ENCODE results near the gene FAM221B. TPM values are rescaled to one million over a fixed set of nuclear protein-coding genes. Genes with fewer than 3 reads are reported as not detected.

Gene FAM221B
- total RNA-seq, 2 experiments from 2014 or later: not detected

DNA sequence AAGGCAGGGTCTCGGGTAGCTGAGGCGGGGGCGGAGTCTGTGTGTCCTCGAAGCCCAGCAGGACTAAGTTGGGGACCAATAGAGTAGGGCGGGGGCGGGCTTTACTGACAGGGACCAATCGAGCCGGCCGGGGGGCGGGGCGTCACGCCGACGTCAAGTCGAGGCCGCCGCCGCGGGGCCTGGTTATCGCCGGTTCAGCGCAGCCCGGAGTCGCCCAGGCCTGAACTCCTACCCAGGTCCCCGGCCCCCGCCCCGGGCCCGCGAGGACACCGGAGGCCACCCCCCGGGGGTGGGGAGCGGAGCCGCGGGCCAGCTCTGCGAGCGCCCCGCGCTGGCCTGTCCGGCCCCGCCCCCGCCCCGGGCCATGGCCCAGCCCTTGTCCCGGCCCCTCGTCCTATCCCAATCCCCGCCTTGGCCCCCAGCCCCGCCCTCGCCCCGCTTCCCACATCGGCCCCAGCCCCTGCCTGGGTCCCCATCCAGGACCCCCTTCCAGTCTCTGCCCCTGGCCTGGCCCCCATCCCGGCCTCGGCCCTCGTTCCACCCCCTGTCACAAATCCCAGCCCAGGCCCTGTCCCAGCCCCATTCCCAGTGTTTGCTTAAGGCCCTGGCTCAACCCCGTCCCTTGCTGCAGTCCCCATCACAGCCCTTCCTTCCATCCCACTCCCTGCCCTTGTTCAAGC, 692 bp upstream of the FAM221B start, which contains the start of gene TMEM8B:
TSS of gene TMEM8B (plus strand) at position 145 of the 680 bp plus-strand sequence. CDS start at position 365, 220 bp downstream.
- no peaks in the 10 kb centered on the region for H3K9me3 Mint-ChIP-seq
- ChIA-PET POLR2A (interaction anchor here (1.1 kb wide), 1 partner anchor 15 kb away, joined by 5 read pairs; the partner anchor contains the start of gene HINT2), CTCF (interaction anchor here (0.7 to 1.7 kb wide), 2 partner anchors 16 to 40 kb away, joined by 3 to 4 read pairs; no protein-coding TSS in a partner anchor)
- peak within 1 kb of the TSS; percentile 89 for H3K27ac Mint-ChIP-seq
- H3K27me3 Mint-ChIP-seq: peaks cover 3% of the 10 kb centered on the region
- peak; percentile 95 for DNase-seq
- no peaks in the 10 kb centered on the region for H3K36me3 Mint-ChIP-seq (ENCODE audit: low read depth)
- peaks cover 32% of the 10 kb centered on the region for H3K4me1 Mint-ChIP-seq
- peak within 1 kb of the TSS; percentile 91 for H3K4me3 Mint-ChIP-seq

DNA sequence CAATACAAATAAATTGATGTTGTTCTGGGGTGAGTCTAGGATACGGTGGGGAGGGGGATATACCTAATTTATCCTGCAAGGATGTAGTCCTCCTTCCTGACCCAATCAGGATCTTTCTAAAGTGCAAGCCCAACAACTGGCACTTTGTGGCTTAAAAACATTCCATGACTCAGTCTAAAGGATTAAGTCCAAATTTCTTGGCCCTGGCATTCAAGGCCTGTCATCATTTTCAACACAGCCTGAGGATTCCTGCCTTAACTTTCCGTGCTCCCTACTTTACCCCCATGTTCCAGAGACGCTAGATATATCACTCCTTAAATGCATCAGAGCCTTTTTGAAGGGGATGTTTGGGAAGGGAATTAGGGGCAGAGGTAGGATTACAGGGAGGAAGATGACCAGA, 1.0 kb downstream of the FAM221B start:
- peaks cover 26% of the 10 kb centered on the region for H3K4me1 Mint-ChIP-seq
- POLR2A ChIA-PET: no interaction called here
- no peaks in the 10 kb centered on the region for H3K36me3 Mint-ChIP-seq (ENCODE audit: low read depth)
- H3K27ac Mint-ChIP-seq: no peak overlapping the region
- H3K9me3 Mint-ChIP-seq: no peaks in the 10 kb centered on the region
- no peak for DNase-seq
- peaks cover 5% of the 10 kb centered on the region for H3K27me3 Mint-ChIP-seq
- H3K4me3 Mint-ChIP-seq: peak overlapping the region; percentile 91
- CTCF ChIA-PET: no interaction called here

DNA sequence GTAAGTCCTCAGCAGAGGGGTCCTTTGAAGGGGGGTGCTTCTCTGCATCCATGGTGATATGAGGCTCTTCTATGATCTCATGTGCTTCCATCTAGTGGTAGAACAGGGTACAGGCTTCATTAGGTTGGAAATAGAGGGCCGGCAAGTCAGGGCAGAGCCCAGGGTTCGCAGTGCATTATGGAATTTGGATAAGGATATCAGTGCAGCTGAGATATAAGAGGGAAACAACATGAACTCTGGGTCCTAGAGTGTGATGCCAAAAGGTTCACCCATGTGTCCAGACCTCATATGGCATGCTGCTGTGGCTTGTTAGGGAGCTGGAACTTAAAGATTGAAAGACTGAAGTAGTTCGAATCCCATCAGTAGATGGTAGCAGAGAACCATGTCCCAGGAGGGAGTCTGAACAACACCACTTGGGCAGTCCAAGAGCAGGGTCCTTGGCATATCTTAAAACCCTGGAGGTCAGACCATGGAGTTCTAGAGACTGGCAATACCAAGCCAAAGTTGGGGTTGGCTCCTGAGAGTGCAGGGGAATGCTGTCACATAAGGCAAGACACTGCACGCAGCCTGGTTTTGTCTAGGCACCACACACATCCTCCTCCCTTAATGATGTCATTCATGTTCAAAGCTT, 2.3 kb downstream of the FAM221B start:
- no peaks in the 10 kb centered on the region for H3K9me3 Mint-ChIP-seq
- no peak overlapping the region for H3K27ac Mint-ChIP-seq
- no peak overlapping the region for H3K4me3 Mint-ChIP-seq
- H3K4me1 Mint-ChIP-seq: peaks cover 26% of the 10 kb centered on the region
- H3K36me3 Mint-ChIP-seq (ENCODE audit: low read depth): no peaks in the 10 kb centered on the region
- CTCF ChIA-PET: interaction anchor here (0.6 to 1.7 kb wide), 16 partner anchors 8 to 709 kb away, joined by 3 to 12 read pairs (median 4); partner anchors contain the start of genes HINT2 and SPAG8
- DNase-seq: peak; percentile 52
- H3K27me3 Mint-ChIP-seq: peaks cover 5% of the 10 kb centered on the region
- POLR2A ChIA-PET: no interaction called here

DNA sequence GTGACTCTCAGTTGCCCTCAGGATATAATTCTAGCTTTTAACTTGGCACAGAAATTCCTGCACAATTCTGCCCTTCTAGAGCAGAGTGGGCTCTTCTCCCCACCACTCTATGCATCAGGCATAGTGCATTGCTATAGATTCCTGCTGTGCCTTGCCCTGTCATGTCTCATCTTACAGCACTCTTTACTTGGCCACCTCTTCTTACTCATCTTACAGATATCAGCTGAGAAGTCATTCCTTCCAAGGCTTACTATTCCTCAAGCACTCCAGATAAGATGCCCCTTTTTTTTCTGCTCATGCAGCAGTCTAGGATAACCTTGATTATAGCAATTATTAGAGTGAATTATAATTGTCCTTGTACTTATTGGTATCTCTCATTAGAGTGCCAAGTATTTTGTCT, 5.6 kb downstream of the FAM221B start:
- POLR2A ChIA-PET: no interaction called here
- no peaks in the 10 kb centered on the region for H3K9me3 Mint-ChIP-seq
- CTCF ChIA-PET: interaction anchor here (1.3 kb wide), 1 partner anchor 25 kb away, joined by 3 read pairs; no protein-coding TSS in a partner anchor
- DNase-seq: no peak
- H3K36me3 Mint-ChIP-seq (ENCODE audit: low read depth): no peaks in the 10 kb centered on the region
- peaks cover 12% of the 10 kb centered on the region for H3K4me1 Mint-ChIP-seq
- no peak overlapping the region for H3K27ac Mint-ChIP-seq
- H3K4me3 Mint-ChIP-seq: no peak overlapping the region
- peaks cover 8% of the 10 kb centered on the region for H3K27me3 Mint-ChIP-seq

DNA sequence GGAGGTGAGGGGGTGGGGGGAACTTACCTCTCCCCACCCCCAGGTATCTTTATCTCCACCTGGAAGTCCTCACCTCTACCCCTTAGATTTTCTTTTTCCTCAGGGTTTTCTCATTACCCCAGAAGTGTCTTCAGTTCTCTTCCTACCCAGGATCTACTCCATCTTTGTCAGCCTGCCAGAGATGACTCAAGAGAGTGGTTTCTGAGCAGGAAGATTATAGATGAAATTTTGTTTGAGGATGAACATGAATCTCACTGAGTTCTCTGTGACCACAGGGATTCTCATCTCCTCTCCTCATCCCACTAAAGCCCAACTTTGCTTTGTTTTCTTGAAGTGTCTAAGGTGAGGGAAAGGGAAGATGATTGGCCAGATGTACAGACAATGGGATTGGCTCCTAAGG, 8.5 kb downstream of the FAM221B start:
- POLR2A ChIA-PET: no interaction called here
- Mint-ChIP-seq H3K4me3 (no peak overlapping the region), H3K9me3 (no peaks in the 10 kb centered on the region), H3K27ac (no peak overlapping the region), H3K36me3 (ENCODE audit: low read depth) (no peaks in the 10 kb centered on the region), H3K4me1 (peaks cover 5% of the 10 kb centered on the region), H3K27me3 (peaks cover 15% of the 10 kb centered on the region)
- CTCF ChIA-PET: interaction anchor here (0.8 to 1.3 kb wide), 2 partner anchors 16 to 91 kb away, joined by 4 read pairs; no protein-coding TSS in a partner anchor
- DNase-seq: no peak

DNA sequence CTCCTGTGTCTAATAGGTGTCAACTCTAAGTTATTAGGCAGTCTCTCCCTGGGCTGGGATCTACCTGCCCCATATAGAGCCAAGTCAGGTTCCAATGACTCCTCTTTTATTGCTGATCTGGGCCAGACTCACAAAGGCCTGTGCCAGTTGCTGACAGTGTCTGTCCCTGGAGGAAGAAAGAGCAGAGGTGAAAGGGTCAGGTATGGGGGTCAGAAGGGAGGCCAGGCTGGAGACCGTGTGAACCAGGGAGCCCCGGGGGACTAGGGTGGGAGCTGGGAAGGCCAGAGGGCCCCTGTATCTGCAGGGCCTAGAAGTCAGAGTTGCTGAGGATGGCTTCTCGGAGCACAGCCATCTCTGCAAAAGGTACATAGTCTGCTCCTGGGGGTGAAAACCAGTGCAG, 10.2 kb downstream of the FAM221B start:
- H3K4me3 Mint-ChIP-seq: no peak overlapping the region
- peaks cover 15% of the 10 kb centered on the region for H3K27me3 Mint-ChIP-seq
- ChIA-PET POLR2A (no interaction called here), CTCF (no interaction called here)
- H3K4me1 Mint-ChIP-seq: peaks cover 16% of the 10 kb centered on the region
- DNase-seq: no peak
- no peaks in the 10 kb centered on the region for H3K9me3 Mint-ChIP-seq
- no peak overlapping the region for H3K27ac Mint-ChIP-seq
- H3K36me3 Mint-ChIP-seq (ENCODE audit: low read depth): peaks cover 4% of the 10 kb centered on the region

DNA sequence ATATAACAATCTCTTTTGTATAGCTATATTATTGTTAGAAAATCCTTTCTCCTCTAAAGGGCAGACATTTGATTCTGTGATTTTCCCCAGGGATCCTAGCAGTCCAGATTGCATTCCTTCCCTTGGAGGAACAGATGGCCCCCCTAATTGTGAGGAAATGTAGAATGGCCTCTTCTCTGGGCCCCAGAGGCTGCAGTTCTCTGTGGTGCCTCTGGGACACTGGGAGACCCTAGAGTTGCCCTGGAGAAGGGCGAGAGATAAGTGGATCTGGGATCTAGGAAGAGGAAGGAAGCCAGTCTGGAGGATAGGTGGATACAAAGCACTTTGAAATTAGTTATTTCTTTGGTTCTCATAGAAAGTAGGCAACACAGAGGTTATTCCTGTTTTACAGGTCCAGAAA, 11.8 kb downstream of the FAM221B start:
- Mint-ChIP-seq H3K36me3 (ENCODE audit: low read depth) (peaks cover 4% of the 10 kb centered on the region), H3K9me3 (no peaks in the 10 kb centered on the region), H3K27ac (no peak overlapping the region), H3K27me3 (peaks cover 13% of the 10 kb centered on the region), H3K4me3 (no peak overlapping the region), H3K4me1 (peaks cover 32% of the 10 kb centered on the region)
- DNase-seq: no peak
- ChIA-PET POLR2A (no interaction called here), CTCF (interaction anchor here (1.0 to 1.3 kb wide), 2 partner anchors 10 to 159 kb away, joined by 3 to 4 read pairs; partner anchors contain the start of gene RMRP)

DNA sequence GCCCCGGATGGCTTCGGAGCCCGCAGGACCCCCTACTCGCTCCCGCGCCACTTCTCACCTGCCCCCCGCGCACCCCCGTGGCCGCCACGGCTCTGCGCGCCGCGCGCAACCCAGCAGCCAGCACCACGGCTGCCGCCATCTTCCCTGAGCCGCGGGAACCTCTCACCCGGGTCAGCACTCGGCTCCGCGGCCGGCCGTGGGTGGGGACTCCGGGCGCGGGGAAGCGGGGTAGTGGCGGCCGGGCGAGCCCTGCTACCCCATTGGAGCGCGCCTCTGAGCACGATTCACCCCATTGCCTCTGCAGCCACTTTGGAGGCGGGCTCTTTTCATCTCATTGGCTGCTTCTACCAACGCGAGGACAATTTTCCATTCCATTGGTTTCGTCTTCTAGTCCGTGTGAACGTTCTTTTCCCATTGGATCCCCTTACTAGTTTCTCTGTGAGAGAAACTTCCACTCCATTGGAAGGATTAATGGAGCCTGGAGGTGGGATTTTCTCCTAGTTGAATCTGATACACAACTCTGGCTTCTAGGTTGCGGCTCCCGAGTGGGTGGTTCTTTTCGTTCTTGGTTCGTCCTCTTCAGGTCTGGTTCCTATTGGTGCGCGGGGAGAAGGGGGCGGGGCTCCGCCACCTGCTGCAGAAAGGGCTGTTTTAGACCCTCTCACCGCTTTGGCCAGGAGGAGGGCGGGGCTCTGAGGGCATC, 13.5 kb downstream of the FAM221B start, which contains the start of gene HINT2:
TSS of gene HINT2 (minus strand) at position 202 of the 703 bp plus-strand sequence. CDS start at position 139, 63 bp downstream.
- peak; percentile 99 for DNase-seq
- peaks cover 4% of the 10 kb centered on the region for H3K36me3 Mint-ChIP-seq (ENCODE audit: low read depth)
- H3K27ac Mint-ChIP-seq: peak within 1 kb of the TSS; percentile 95
- peaks cover 13% of the 10 kb centered on the region for H3K27me3 Mint-ChIP-seq
- H3K9me3 Mint-ChIP-seq: no peaks in the 10 kb centered on the region
- peak within 1 kb of the TSS; percentile 86 for H3K4me3 Mint-ChIP-seq
- peaks cover 43% of the 10 kb centered on the region for H3K4me1 Mint-ChIP-seq
- CTCF ChIA-PET: interaction anchor here (0.6 to 5.5 kb wide), 6 partner anchors 9 to 1660 kb away, joined by 3 to 34 read pairs (median 4); partner anchors contain the start of gene NPR2
- POLR2A ChIA-PET: interaction anchor here (0.7 to 1.2 kb wide), 2 partner anchors 14 to 376 kb away, joined by 3 to 5 read pairs; partner anchors contain the start of genes CLTA, FAM221B and TMEM8B

DNA sequence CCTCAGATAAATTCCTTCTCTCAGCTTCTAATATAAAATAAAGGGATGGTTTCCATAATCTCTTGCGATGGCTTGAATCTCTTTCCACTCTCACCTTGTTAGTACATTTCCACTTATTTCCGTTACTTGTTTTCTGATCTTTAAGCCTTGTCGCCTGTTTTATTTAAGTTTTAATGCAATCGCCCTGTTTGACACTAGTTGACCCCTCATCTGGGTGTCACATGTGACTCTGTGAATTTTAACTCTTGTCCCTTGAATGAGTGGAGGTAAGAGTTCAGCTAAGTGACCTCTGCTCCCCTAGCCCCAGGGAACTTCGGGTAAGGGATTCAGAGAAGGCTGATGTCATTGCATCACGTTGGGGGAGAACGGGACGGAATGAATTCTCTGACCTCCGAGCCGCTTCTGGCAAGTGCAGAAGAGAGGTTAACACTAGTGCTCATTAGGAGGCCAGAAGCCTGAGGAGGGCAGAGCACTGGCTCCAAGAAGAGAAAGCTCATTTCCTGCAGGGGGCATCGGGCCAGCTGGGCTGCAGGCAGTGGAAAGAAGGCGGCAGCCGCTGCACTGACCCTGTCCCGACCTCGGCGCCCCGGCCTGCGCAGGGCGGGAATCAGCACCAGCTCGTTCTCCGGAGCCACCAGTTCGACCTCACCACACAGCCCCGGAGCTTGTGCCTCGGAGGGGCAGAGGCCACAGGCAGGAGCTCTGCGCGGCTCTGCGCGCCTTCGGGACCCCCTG, 14.3 kb downstream of the FAM221B start:
- Mint-ChIP-seq H3K27me3 (peaks cover 13% of the 10 kb centered on the region), H3K36me3 (ENCODE audit: low read depth) (peaks cover 4% of the 10 kb centered on the region), H3K27ac (peak overlapping the region; percentile 95), H3K4me1 (peaks cover 43% of the 10 kb centered on the region), H3K4me3 (peak overlapping the region; percentile 86), H3K9me3 (no peaks in the 10 kb centered on the region)
- peak; percentile 50 for DNase-seq
- CTCF ChIA-PET: interaction anchor here (0.6 to 5.5 kb wide), 8 partner anchors 8 to 1659 kb away, joined by 3 to 34 read pairs (median 4); partner anchors contain the start of genes FAM221B, NPR2 and TMEM8B
- POLR2A ChIA-PET: interaction anchor here (0.7 to 1.2 kb wide), 3 partner anchors 15 to 377 kb away, joined by 3 to 5 read pairs (median 4); partner anchors contain the start of genes CLTA, CREB3, FAM221B and TLN1

DNA sequence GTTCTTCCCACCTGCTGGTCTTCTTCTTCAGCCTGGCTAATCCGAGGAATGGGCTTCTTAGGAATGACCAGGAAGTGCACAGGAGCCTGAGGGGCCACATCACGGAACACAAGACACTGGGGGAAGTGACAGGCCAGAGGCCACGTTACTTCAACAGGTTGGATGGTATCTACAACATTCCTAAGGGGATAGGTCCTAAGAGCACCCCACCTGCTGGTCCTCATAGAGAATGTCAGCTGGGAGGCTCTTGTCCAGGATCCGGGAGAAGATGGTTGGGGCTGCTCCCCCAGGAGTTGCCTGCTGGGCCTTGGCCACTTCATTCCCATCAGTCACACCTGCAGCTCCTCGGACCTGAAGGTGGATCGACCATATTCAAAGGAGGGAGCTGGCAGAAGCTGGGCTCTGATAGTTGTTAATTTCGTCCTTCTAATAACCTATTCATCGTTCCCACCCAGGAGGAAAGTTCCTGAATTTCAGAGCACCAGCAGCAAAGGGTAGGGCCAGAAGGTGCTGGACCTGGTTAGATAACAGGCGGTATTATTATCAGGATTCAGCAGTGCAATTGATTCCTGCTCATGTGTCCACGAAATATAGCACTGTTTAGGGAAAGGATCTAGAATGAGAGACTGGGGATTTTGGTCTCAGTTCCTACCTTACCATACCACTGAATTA, 15.0 kb downstream of the FAM221B start:
- H3K9me3 Mint-ChIP-seq: no peaks in the 10 kb centered on the region
- DNase-seq: no peak
- ChIA-PET CTCF (interaction anchor here (0.8 to 5.5 kb wide), 7 partner anchors 10 to 57 kb away, joined by 3 to 34 read pairs (median 5); partner anchors contain the start of genes FAM221B, NPR2 and TMEM8B), POLR2A (interaction anchor here (0.9 kb wide), 1 partner anchor 82 kb away, joined by 4 read pairs; the partner anchor contains the start of genes CREB3 and TLN1)
- peaks cover 43% of the 10 kb centered on the region for H3K4me1 Mint-ChIP-seq
- H3K4me3 Mint-ChIP-seq: peak overlapping the region; percentile 86
- peaks cover 13% of the 10 kb centered on the region for H3K27me3 Mint-ChIP-seq
- peak overlapping the region; percentile 65 for H3K27ac Mint-ChIP-seq
- peaks cover 7% of the 10 kb centered on the region for H3K36me3 Mint-ChIP-seq (ENCODE audit: low read depth)

DNA sequence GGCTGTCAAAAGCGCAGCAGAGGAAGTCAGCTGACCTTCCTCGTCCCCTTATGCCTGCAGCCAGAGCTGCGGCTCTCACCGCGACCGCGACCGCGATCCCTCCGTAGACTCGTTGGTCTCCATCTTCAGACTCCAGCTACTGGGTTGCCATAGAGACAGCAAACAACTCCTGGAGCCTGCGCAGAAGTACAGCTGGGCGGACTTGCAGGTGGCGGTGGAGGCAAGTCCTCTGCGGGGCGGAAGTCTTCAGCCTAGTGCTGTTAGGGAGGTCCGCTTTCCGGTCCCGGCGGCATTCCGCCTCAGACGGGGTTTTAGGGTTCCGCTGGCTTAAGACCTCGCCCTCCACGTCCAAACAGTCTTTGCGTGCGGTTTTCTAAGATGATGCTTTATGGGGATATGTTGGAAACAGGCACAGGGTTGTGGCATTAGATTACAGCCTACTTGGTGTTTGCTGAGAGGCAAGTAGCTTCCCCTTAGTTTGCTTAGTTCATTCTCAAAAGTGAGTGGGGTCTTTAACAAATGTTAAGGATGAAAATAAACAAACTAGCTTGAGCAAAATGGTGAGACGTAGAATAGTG, 16.4 kb downstream of the FAM221B start, which contains the start of gene SPAG8:
TSS of gene SPAG8 (minus strand) at position 238 of the 578 bp plus-strand sequence. CDS start at position 123, 115 bp downstream.
- POLR2A ChIA-PET: interaction anchor here (1.6 kb wide), 1 partner anchor 80 kb away, joined by 7 read pairs; the partner anchor contains the start of genes CREB3 and TLN1

More for the DNA sequence above, 16.4 kb downstream of the FAM221B start, which contains the start of gene SPAG8:
- Mint-ChIP-seq H3K27me3 (peaks cover 1% of the 10 kb centered on the region), H3K4me1 (peaks cover 43% of the 10 kb centered on the region), H3K4me3 (peak within 1 kb of the TSS; percentile 72), H3K9me3 (no peaks in the 10 kb centered on the region), H3K36me3 (ENCODE audit: low read depth) (peaks cover 7% of the 10 kb centered on the region), H3K27ac (peak within 1 kb of the TSS; percentile 91)
- DNase-seq: peak; percentile 98
- CTCF ChIA-PET: interaction anchor here (0.6 to 5.5 kb wide), 15 partner anchors 13 to 201 kb away, joined by 3 to 34 read pairs (median 3); partner anchors contain the start of gene RGP1
